Activated CD4-positive, alpha-beta T cell treated with anti-CD3 and anti-CD28 coated beads for 24 hours (primary cell): ENCODE data around the gene DBF4B.

Experiments
- DNase-seq, 2 donors: peaks; one replicate each; pipeline ENCODE4 v3.0.0-alpha.2; 2020; ENCODE audit warnings: low read depth in 2 of 2

The DBF4B gene

DNA sequence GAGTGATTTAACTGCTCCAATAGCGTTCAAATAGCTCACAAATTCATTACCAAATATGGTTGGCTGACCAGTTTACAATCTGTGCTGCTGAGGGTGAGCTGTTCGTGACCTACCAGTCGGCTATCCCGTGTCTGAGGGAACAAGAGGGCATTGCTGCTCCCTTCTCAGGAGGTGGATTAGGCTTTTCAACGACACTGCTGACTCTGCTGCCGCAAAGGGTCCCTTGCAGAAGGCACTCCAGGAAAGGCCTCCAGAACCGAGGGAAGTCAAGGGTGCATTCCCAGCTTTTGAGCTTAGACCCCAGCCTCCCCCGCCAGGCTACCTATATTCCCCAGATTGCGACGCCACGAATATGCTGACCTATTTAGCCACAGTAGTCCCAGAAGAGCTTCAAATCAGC, 89.3 kb downstream of the DBF4B start:
- no peak for DNase-seq

DNA sequence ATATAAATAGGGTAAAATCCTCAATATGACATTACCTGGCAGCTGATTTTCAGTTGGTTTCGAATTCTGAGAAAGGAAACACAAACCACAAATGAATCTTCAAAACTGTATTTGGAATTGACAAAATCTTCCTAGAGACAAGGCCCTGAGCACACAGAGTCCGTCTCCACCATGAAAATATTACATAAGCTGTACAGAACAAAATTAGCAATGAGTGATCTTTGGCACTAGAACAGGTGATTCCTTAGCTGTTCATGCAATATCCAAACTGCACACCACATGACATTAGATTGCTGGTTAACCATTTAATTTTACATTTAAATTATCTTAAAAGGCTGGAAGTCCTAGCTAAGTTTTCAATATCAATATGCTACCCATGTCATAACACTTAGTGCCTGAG, 89.9 kb downstream of the DBF4B start:
- no peak for DNase-seq
